Ovary (tissue), 3 donors: ENCODE measurements around the gene RCN2.

ENCODE experiments used
- EP300 ChIP-seq: sonication (generic); formaldehyde crosslinking; IDR thresholded peaks from one replicate; pipeline ENCODE4 v1.6.1; 2017; ENCODE audit warnings: antibody characterized with exemption
- POLR2A ChIP-seq: fragments of 450-650 bp; IDR thresholded peaks from one replicate; pipeline ENCODE4 v1.6.1; 2017; ENCODE audit warnings: antibody characterized with exemption, mild to moderate bottlenecking, moderate library complexity
- TF ChIP-seq, protein P1 (sequence below), 3 donors: fragments of 450-650 bp in 2 of 3; fragments of 200-600 bp in 1 of 3; IDR thresholded peaks; one replicate each; pipeline versions ENCODE4 v1.5.1 to v1.8.0; 2016 to 2022; ENCODE audit warnings: antibody characterized with exemption in 3 of 3, mild to moderate bottlenecking in 1 of 3
- donor health status: DM: no; HTN: no; CAD: no.

DNA sequence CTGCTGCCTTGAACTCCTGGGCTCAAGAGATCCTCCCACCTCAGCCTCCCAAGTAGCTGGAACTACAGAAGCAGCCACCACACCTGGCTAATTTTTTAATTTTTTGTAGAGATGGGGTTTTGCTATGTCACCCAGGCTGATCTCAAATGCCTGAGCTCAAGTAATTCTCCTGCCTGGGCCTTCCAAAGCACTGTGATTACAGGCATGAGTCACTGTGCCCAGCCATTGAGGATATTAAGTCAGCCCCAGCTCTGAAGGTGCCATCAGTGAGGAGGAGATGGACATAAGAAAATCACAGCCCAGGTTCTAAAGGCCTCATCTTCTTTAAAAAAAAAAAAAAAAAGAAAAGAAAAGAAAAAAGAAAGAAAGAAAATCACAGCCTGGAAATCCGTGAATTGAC is 36.8 kb downstream of the RCN2 start:
- TF ChIP-seq, protein P1, sequence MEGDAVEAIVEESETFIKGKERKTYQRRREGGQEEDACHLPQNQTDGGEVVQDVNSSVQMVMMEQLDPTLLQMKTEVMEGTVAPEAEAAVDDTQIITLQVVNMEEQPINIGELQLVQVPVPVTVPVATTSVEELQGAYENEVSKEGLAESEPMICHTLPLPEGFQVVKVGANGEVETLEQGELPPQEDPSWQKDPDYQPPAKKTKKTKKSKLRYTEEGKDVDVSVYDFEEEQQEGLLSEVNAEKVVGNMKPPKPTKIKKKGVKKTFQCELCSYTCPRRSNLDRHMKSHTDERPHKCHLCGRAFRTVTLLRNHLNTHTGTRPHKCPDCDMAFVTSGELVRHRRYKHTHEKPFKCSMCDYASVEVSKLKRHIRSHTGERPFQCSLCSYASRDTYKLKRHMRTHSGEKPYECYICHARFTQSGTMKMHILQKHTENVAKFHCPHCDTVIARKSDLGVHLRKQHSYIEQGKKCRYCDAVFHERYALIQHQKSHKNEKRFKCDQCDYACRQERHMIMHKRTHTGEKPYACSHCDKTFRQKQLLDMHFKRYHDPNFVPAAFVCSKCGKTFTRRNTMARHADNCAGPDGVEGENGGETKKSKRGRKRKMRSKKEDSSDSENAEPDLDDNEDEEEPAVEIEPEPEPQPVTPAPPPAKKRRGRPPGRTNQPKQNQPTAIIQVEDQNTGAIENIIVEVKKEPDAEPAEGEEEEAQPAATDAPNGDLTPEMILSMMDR (IDR thresholded peaks at IDR 0.05), result no peak
- TF ChIP-seq POLR2A (no peak), EP300 (no peak)
